ENCODE data around the gene NRG3.

- TF ChIP-seq CTCF (IDR thresholded peaks at IDR 0.05; ENCODE audit: low read depth, low read length, poor library complexity, severe bottlenecking) (no peak), EZH2phosphoT487 (IDR thresholded peaks at IDR 0.05; ENCODE audit: borderline replicate concordance, low read length) (no peak)
Observed at GRCh38 chr10:82161264-82161663, 286.3 kb downstream of the NRG3 start.

Measured in DOHH2 (cell line).